A549 (cell line): ENCODE data around the gene ZNF346. TPM values are rescaled to one million over a fixed set of nuclear protein-coding genes. Genes with fewer than 3 reads are reported as not detected.

Experiments
- ATAC-seq, 2 experiments: fragments of 200-7000 bp in 1 of 2; fragments of >200 bp in 1 of 2; cut with Nextera tagmentation in 1 of 2; cut with Tn5 transposase in 1 of 2; 3 replicates each; pipeline versions ENCODE4 v1.8.0 to v1.9.1; 2018 to 2020; ENCODE audit warnings: mild to moderate bottlenecking in 1 of 2, moderate library complexity in 1 of 2
- CTCF ChIA-PET: fragments of 300-600 bp; sonication (Branson Sonifier 250); formaldehyde crosslinking; extraction: SDS; loops from one replicate; lab custom pipeline; 2021; ENCODE audit warnings: antibody characterized with exemption, inconsistent platforms; lab: Yijun Ruan, JAX
- POLR2A ChIA-PET: fragments of 350-600 bp; formaldehyde crosslinking; extraction: SDS; loops from one replicate; lab custom pipeline; 2021; ENCODE audit warnings: antibody characterized with exemption, inconsistent platforms; lab: Yijun Ruan, JAX
- DNase-seq, 2 experiments: peaks; one replicate each; pipeline versions ENCODE4 v3.0.0 to v3.0.0-alpha.2; 2011 to 2016; ENCODE audit warnings: low read depth in 1 of 2, low spot score in 1 of 2
- FAIRE-seq: peaks from 2 replicates; lab custom pipeline; 2011; peaks lifted over from hg19 to GRCh38; lab: Jason Lieb, UNC
- H3K27ac ChIP-seq, 2 experiments: fragments of >200 bp; sonication (Bioruptor Twin); formaldehyde crosslinking; 3 replicates each; pipeline ENCODE4 v1.5.1; 2016 to 2017
- H3K4me1 ChIP-seq: fragments of >200 bp; sonication (Bioruptor Twin); formaldehyde crosslinking; 3 replicates; pipeline ENCODE4 v1.6.1; 2016
- H3K4me2 ChIP-seq: fragments of >200 bp; sonication (Bioruptor Twin); formaldehyde crosslinking; 3 replicates; pipeline ENCODE4 v1.6.1; 2016
- H3K4me3 ChIP-seq: fragments of >200 bp; sonication (Bioruptor Twin); formaldehyde crosslinking; 3 replicates; pipeline ENCODE4 v1.5.1; 2016
- H3K9me3 ChIP-seq: fragments of >200 bp; sonication (Bioruptor Twin); formaldehyde crosslinking; 3 replicates; pipeline ENCODE4 v1.6.1; 2016
- BHLHE40 ChIP-seq: IDR thresholded peaks from 2 replicates; pipeline ENCODE4 v1.6.1; 2012; ENCODE audit warnings: low read depth, low read length, inconsistent platforms
- CHD2 ChIP-seq: fragments of 150-350 bp; IDR thresholded peaks from 2 replicates; pipeline ENCODE4 v1.6.1; 2014; ENCODE audit warnings: low read length; ENCODE audit not compliant: partially characterized antibody
- EHMT2 ChIP-seq: fragments of 200-600 bp; sonication (generic); IDR thresholded peaks from 2 replicates; pipeline ENCODE4 v1.6.1; 2016; ENCODE audit warnings: antibody characterized with exemption, low read depth, mild to moderate bottlenecking, moderate library complexity
- EP300 ChIP-seq, 2 experiments: fragments of >200 bp; sonication (Bioruptor Twin); formaldehyde crosslinking; IDR thresholded peaks; 2 replicates in 1 of 2; 3 replicates in 1 of 2; pipeline ENCODE4 v1.6.1; 2016 to 2017
- FOSL2 ChIP-seq, 2 experiments: fragments of 450-650 bp in 1 of 2; fragments of >200 bp in 1 of 2; sonication (Bioruptor Twin) in 1 of 2; formaldehyde crosslinking; IDR thresholded peaks; 2 replicates each; pipeline versions ENCODE4 v1.5.0 to v1.6.1; 2016 to 2020; ENCODE audit warnings: mild to moderate bottlenecking in 1 of 2, moderate library complexity in 1 of 2
- MAFK ChIP-seq: fragments of 450-650 bp; IDR thresholded peaks from 2 replicates; pipeline ENCODE4 v1.6.1; 2014; ENCODE audit not compliant: partially characterized antibody
- NR3C1 ChIP-seq: fragments of >200 bp; sonication (Bioruptor Twin); formaldehyde crosslinking; IDR thresholded peaks from 3 replicates; pipeline ENCODE4 v1.6.1; 2017
- POLR2A ChIP-seq: IDR thresholded peaks from 2 replicates; pipeline ENCODE4 v1.6.1; 2012; ENCODE audit warnings: mild to moderate bottlenecking, low read length
- RAD21 ChIP-seq, 2 experiments: fragments of >200 bp in 1 of 2; sonication (Bioruptor Twin) in 1 of 2; formaldehyde crosslinking in 1 of 2; IDR thresholded peaks in 1 of 2; conservative IDR thresholded peaks in 1 of 2; 2 replicates in 1 of 2; 3 replicates in 1 of 2; pipeline ENCODE4 v1.6.1; 2012 to 2018; ENCODE audit warnings: inconsistent platforms in 1 of 2
- RARB ChIP-seq: fragments of 250-450 bp; sonication (Bioruptor Pico); IDR thresholded peaks from 2 replicates; pipeline ENCODE4 v1.8.0; 2021; ENCODE audit warnings: mild to moderate bottlenecking, moderate library complexity
- RFX5 ChIP-seq: fragments of 450-650 bp; IDR thresholded peaks from 2 replicates; pipeline ENCODE4 v1.7.1; 2014; ENCODE audit warnings: antibody characterized with exemption, mild to moderate bottlenecking, moderate library complexity
- SMC3 ChIP-seq: fragments of >200 bp; sonication (Bioruptor Twin); formaldehyde crosslinking; IDR thresholded peaks from 3 replicates; pipeline ENCODE4 v1.6.1; 2018; ENCODE audit warnings: inconsistent platforms
- ZNF302 ChIP-seq: fragments of 250-450 bp; sonication (Bioruptor Pico); IDR thresholded peaks from 2 replicates; pipeline ENCODE4 v1.9.0; 2021; ENCODE audit warnings: inconsistent platforms, mild to moderate bottlenecking, moderate library complexity
- WGBS: methylation state at CpG from one replicate; pipeline ENCODE4 v1.1.6; 2017; ENCODE audit errors: missing lambda C conversion rate; 5-methylcytosine and 5-hydroxymethylcytosine counted together
- polyA plus RNA-seq, 4 experiments: library from polyadenylated mRNA; depleted of rRNA in 3 of 4; stranded (reverse); fragments of >200 nt; fragmentation: RNase III in 1 of 4; extraction: RNeasy Plus Mini Kit Qiagen cat#74134 plus additional on column Dnase treatment in 1 of 4; gene quantifications; 2 replicates in 3 of 4; 3 replicates in 1 of 4; pipeline ENCODE4 v1.2.3, GENCODE V29; 2011 to 2017
- TF ChIP-seq, protein P1 (sequence below): IDR thresholded peaks from 2 replicates; pipeline ENCODE4 v1.6.1; 2012
- TF ChIP-seq, protein P2 (sequence below): fragments of >200 bp; sonication (Bioruptor Twin); formaldehyde crosslinking; IDR thresholded peaks from 3 replicates; pipeline ENCODE4 v1.5.1; 2016
- TF ChIP-seq, protein P3 (sequence below): IDR thresholded peaks from 2 replicates; pipeline ENCODE4 v1.6.1; 2012

Gene ZNF346
- polyA plus RNA-seq, 2 of the 4 experiments (the other 2 are of a cell fraction) = 13.5 to 14.1 TPM

DNA sequence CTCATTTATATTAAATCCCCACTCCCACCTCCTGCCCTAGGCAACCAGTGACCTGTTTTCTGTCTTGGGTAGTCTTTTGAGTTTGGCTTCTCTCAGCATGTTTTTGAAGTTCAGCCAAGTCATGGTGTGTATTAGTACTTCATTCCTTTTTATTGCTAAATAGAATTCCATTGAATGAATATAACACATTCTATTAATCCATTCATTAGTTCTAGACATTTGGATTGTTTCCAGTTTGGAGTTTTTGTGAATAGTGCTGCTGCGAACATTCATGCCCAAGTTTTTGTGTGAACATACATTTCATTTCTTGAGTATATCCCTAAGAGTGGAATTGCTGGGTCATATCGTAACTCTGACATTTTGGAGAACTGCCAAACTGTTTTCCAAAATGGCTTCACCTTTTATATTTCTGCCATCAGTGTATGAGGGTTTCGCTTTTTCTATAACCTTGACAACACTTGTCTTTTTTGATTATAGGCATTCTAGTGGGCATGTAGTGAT is 2.7 kb downstream of the ZNF346 start:
- TF ChIP-seq, protein P1, sequence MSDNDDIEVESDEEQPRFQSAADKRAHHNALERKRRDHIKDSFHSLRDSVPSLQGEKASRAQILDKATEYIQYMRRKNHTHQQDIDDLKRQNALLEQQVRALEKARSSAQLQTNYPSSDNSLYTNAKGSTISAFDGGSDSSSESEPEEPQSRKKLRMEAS = no peak
- peaks cover 25% of the 10 kb centered on the region for H3K4me1 ChIP-seq
- ATAC-seq (no peak), DNase-seq (no peak), FAIRE-seq (no peak)
- no peak overlapping the region for H3K4me2 ChIP-seq
- no peak overlapping the region for H3K4me3 ChIP-seq
- no peaks in the 10 kb centered on the region for H3K9me3 ChIP-seq
- POLR2A ChIA-PET = no interaction called here
- no peak overlapping the region for H3K27ac ChIP-seq
- CTCF ChIA-PET = interaction anchor here (1.1 to 1.4 kb wide), 2 partner anchors 47 to 367 kb away, joined by 3 to 4 read pairs; no protein-coding TSS in a partner anchor
- 91% methylated on average over 3 of the region's 3 CpGs for WGBS

DNA sequence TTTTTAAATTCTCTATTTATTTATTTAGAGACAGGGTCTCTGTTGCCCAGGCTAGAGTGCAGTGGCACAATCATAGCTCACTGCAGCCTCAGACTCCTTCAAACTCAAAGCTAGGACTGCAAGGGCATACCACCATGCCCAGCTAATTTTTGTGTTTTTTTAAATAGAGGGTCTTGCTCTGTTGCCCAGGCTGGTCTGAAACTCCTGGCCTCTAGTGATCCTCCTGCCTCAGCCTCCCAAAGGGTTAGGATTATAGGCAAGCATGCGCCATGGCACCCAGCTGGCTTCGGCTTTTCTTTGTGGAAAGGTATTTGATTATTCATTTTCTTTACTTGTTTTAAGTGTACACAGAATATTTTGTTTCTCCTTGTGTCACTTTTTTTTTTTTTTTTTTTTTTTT is 5.2 kb downstream of the ZNF346 start:
- CTCF ChIA-PET = interaction anchor here (0.6 to 2.1 kb wide), 2 partner anchors 44 to 224 kb away, joined by 3 to 7 read pairs; no protein-coding TSS in a partner anchor
- DNase-seq = no peak
- Histone ChIP-seq H3K4me1 (peaks cover 17% of the 10 kb centered on the region; the same call in 1 of the 3 replicates), H3K27ac (no peak overlapping the region), H3K4me2 (no peak overlapping the region), H3K4me3 (no peak overlapping the region), H3K9me3 (no peaks in the 10 kb centered on the region)
- WGBS = 94% methylated on average over 2 of the region's 2 CpGs
- no peak for FAIRE-seq
- POLR2A ChIA-PET = interaction anchor here (0.6 kb wide), 1 partner anchor 379 kb away, joined by 5 read pairs; no protein-coding TSS in a partner anchor
- TF ChIP-seq, protein P1 = no peak
- TF ChIP-seq BHLHE40 = no peak
- no peak for TF ChIP-seq EHMT2
- TF ChIP-seq FOSL2 (IDR thresholded peaks at IDR 0.05) = no peak
- TF ChIP-seq FOSL2 (CRISPR knock-in tag; IDR thresholded peaks at IDR 0.05) = no peak
- no peak for TF ChIP-seq ZNF302 (CRISPR knock-in tag)
- TF ChIP-seq RAD21 (conservative IDR thresholded peaks at IDR 0.05 in 1 of 2, IDR thresholded peaks at IDR 0.05 in 1 of 2) = no peak
- TF ChIP-seq, protein P2, sequence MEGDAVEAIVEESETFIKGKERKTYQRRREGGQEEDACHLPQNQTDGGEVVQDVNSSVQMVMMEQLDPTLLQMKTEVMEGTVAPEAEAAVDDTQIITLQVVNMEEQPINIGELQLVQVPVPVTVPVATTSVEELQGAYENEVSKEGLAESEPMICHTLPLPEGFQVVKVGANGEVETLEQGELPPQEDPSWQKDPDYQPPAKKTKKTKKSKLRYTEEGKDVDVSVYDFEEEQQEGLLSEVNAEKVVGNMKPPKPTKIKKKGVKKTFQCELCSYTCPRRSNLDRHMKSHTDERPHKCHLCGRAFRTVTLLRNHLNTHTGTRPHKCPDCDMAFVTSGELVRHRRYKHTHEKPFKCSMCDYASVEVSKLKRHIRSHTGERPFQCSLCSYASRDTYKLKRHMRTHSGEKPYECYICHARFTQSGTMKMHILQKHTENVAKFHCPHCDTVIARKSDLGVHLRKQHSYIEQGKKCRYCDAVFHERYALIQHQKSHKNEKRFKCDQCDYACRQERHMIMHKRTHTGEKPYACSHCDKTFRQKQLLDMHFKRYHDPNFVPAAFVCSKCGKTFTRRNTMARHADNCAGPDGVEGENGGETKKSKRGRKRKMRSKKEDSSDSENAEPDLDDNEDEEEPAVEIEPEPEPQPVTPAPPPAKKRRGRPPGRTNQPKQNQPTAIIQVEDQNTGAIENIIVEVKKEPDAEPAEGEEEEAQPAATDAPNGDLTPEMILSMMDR = no peak
- no peak for TF ChIP-seq MAFK
- TF ChIP-seq RARB = no peak
- TF ChIP-seq RFX5 = no peak
- ATAC-seq = no peak

DNA sequence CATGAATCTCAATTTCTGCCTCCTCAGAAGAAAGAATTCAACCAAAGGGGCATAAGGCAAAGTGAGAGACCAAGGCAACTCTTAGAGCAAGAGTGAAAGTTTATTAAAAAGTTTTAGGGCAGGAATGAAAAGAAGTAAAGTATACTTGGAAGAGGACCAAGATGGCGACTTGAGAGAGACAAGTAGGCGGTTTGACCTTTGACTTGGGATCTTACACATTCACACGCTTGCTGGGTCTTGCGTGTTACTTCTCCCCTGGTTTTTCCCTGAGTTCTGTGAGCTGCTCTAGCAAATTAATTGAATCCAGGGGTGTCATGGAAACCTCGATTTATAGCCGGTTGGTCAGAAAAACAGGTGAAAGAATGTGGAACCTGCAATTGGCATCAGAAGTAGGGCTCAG is 7.0 kb downstream of the ZNF346 start:
- no peak overlapping the region for H3K27ac ChIP-seq
- no peak overlapping the region for H3K4me3 ChIP-seq
- H3K9me3 ChIP-seq = no peaks in the 10 kb centered on the region
- H3K4me2 ChIP-seq = no peak overlapping the region
- no peak for ATAC-seq
- FAIRE-seq = no peak
- peaks cover 7% of the 10 kb centered on the region; the same call in 1 of the 3 replicates for H3K4me1 ChIP-seq
- no peak for TF ChIP-seq CHD2
- no peak for TF ChIP-seq SMC3
- TF ChIP-seq, protein P3, sequence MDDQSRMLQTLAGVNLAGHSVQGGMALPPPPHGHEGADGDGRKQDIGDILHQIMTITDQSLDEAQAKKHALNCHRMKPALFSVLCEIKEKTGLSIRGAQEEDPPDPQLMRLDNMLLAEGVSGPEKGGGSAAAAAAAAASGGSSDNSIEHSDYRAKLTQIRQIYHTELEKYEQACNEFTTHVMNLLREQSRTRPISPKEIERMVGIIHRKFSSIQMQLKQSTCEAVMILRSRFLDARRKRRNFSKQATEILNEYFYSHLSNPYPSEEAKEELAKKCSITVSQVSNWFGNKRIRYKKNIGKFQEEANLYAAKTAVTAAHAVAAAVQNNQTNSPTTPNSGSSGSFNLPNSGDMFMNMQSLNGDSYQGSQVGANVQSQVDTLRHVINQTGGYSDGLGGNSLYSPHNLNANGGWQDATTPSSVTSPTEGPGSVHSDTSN = no peak
- TF ChIP-seq, protein P1 = no peak
- TF ChIP-seq BHLHE40 = no peak
- TF ChIP-seq EP300 (IDR thresholded peaks at IDR 0.05) = no peak
- TF ChIP-seq NR3C1 = no peak
- no peak for TF ChIP-seq POLR2A
- TF ChIP-seq, all 56 proteins: peak for 0
- WGBS = 93% methylated on average over 6 of the region's 6 CpGs
- ChIA-PET CTCF (interaction anchor here (0.6 kb wide), 1 partner anchor 331 kb away, joined by 3 read pairs; no protein-coding TSS in a partner anchor), POLR2A (no interaction called here)
- no peak for DNase-seq
